DND-41 (cell line): Measurements from ENCODE around the gene COMMD10.
"Not testable (repeated sequence)": the region's sequence is repeated elsewhere in the genome, so short reads cannot be mapped to it uniquely, and the experiment has no call there.

Source experiments
- ATAC-seq: fragments of 200-7000 bp; cut with Tn5 transposase; 3 replicates; pipeline ENCODE4 v1.9.1; 2021; ENCODE audit warnings: low read depth; ENCODE audit not compliant: insufficient read depth
- DNase-seq: peaks from one replicate; pipeline ENCODE4 v3.0.0-alpha.2; 2020
- H2AFZ ChIP-seq: 2 replicates; pipeline ENCODE4 v1.6.0; 2012; ENCODE audit warnings: low read depth, low read length
- H3K27ac ChIP-seq: 2 replicates; pipeline ENCODE4 v1.5.1; 2012; ENCODE audit warnings: low read length, inconsistent platforms
- H3K27me3 ChIP-seq: fragments of 200-600 bp; sonication (generic); 2 replicates; pipeline ENCODE4 v1.6.0; 2012; ENCODE audit warnings: low read length, mild to moderate bottlenecking, inconsistent platforms; ENCODE audit not compliant: insufficient read depth, poor library complexity
- H3K36me3 ChIP-seq: 2 replicates; pipeline ENCODE4 v1.5.1; 2012; ENCODE audit warnings: low read length, inconsistent platforms; ENCODE audit not compliant: insufficient read depth
- H3K4me1 ChIP-seq: 2 replicates; pipeline ENCODE4 v1.5.1; 2012; ENCODE audit warnings: mild to moderate bottlenecking, low read length; ENCODE audit not compliant: insufficient read depth
- H3K4me2 ChIP-seq: 2 replicates; pipeline ENCODE4 v1.6.0; 2012; ENCODE audit warnings: mild to moderate bottlenecking, moderate library complexity, low read length, inconsistent platforms; ENCODE audit not compliant: insufficient read depth
- H3K4me3 ChIP-seq, 2 experiments: fragments of 200-600 bp in 1 of 2; shearing (Covaris generic) in 1 of 2; 2 replicates each; pipeline ENCODE4 v1.5.1; 2012 to 2016; ENCODE audit warnings: inconsistent platforms in 2 of 2, low read length in 2 of 2, mild to moderate bottlenecking in 2 of 2, low read depth in 1 of 2, moderate library complexity in 1 of 2
- H3K79me2 ChIP-seq: 2 replicates; pipeline ENCODE4 v1.6.0; 2012; ENCODE audit warnings: low read length, inconsistent platforms; ENCODE audit not compliant: insufficient read depth
- H3K9ac ChIP-seq: 2 replicates; pipeline ENCODE4 v1.6.0; 2012; ENCODE audit warnings: low read depth, mild to moderate bottlenecking, inconsistent platforms, low read length, moderate library complexity
- H3K9me3 ChIP-seq: 2 replicates; pipeline ENCODE4 v1.5.1; 2012; ENCODE audit warnings: low read length, moderate library complexity, mild to moderate bottlenecking, inconsistent platforms; ENCODE audit not compliant: insufficient read depth, severe bottlenecking
- H4K20me1 ChIP-seq: 2 replicates; pipeline ENCODE4 v1.6.0; 2012; ENCODE audit warnings: low read length; ENCODE audit not compliant: insufficient read depth
- CTCF ChIP-seq: IDR thresholded peaks from 2 replicates; pipeline ENCODE4 v1.5.1; 2012; ENCODE audit warnings: borderline replicate concordance, low read length, moderate library complexity, mild to moderate bottlenecking; ENCODE audit not compliant: poor library complexity, severe bottlenecking; ENCODE audit errors: extremely low read depth
- EZH2 ChIP-seq: IDR thresholded peaks from 3 replicates; pipeline ENCODE4 v1.6.1; 2012; ENCODE audit warnings: borderline replicate concordance, low read depth, mild to moderate bottlenecking, moderate library complexity, low read length, inconsistent platforms; ENCODE audit not compliant: severe bottlenecking

Gene COMMD10

GRCh38 chr5:116084287-116084691, 536 bp upstream of the COMMD10 start:
- H3K4me1 ChIP-seq: peaks cover 28% of the 10 kb centered on the region
- peak overlapping the region; percentile 66 for H2AFZ ChIP-seq
- peak overlapping the region; percentile 54 to 61; a peak in 3 of 4 replicates for H3K4me3 ChIP-seq
- peaks cover 14% of the 10 kb centered on the region for H3K36me3 ChIP-seq
- peak overlapping the region; percentile 86 for H3K4me2 ChIP-seq
- H3K79me2 ChIP-seq: peaks cover 37% of the 10 kb centered on the region
- H4K20me1 ChIP-seq: peaks cover 3% of the 10 kb centered on the region; the same call in 1 of the 2 replicates
- ATAC-seq (peak; percentile 54), DNase-seq (peak; percentile 52)
- TF ChIP-seq EZH2: no peak
- no peak for TF ChIP-seq CTCF
- H3K9me3 ChIP-seq: no peaks in the 10 kb centered on the region
- peak overlapping the region; percentile 91 for H3K27ac ChIP-seq
- H3K27me3 ChIP-seq: no peaks in the 10 kb centered on the region
- peak overlapping the region; percentile 79 for H3K9ac ChIP-seq

GRCh38 chr5:116086309-116086708, 1.5 kb downstream of the COMMD10 start:
- peak overlapping the region in 1 of 2 experiments; percentile 61; a peak in 2 of 4 replicates for H3K4me3 ChIP-seq
- peaks cover 16% of the 10 kb centered on the region for H3K36me3 ChIP-seq
- not testable (repeated sequence) for H3K9ac ChIP-seq, ATAC-seq, H4K20me1 ChIP-seq, H3K9me3 ChIP-seq, H3K27me3 ChIP-seq, DNase-seq
- H3K79me2 ChIP-seq: peaks cover 37% of the 10 kb centered on the region
- 0 out of 2 replicates have a peak overlapping the region, but pooled peaks have one; percentile 91 for H3K27ac ChIP-seq
- peaks cover 28% of the 10 kb centered on the region for H3K4me1 ChIP-seq
- H3K4me2 ChIP-seq: peak overlapping the region; percentile 86
- H2AFZ ChIP-seq: peak overlapping the region; percentile 66; the same call in 1 of the 2 replicates

GRCh38 chr5:116088062-116088461, 3.2 kb downstream of the COMMD10 start:
- Histone ChIP-seq H2AFZ (no peak overlapping the region), H3K4me2 (no peak overlapping the region), H3K9me3 (no peaks in the 10 kb centered on the region), H3K27ac (no peak overlapping the region), H4K20me1 (no peaks in the 10 kb centered on the region), H3K79me2 (peaks cover 37% of the 10 kb centered on the region), H3K4me1 (peaks cover 28% of the 10 kb centered on the region), H3K36me3 (peaks cover 29% of the 10 kb centered on the region), H3K27me3 (no peaks in the 10 kb centered on the region), H3K9ac (no peak overlapping the region), H3K4me3 (no peak overlapping the region)
- DNase-seq: no peak
- TF ChIP-seq CTCF (no peak), EZH2 (no peak)
- no peak for ATAC-seq

- H2AFZ ChIP-seq: no peak overlapping the region
- no peaks in the 10 kb centered on the region for H3K9me3 ChIP-seq
- H3K4me3 ChIP-seq: no peak overlapping the region
- no peak for ATAC-seq
- H3K79me2 ChIP-seq: peaks cover 22% of the 10 kb centered on the region
- no peak for DNase-seq
- no peaks in the 10 kb centered on the region for H4K20me1 ChIP-seq
- H3K9ac ChIP-seq: no peak overlapping the region
- H3K4me1 ChIP-seq: peaks cover 19% of the 10 kb centered on the region
- TF ChIP-seq CTCF (no peak), EZH2 (no peak)
- no peaks in the 10 kb centered on the region for H3K27me3 ChIP-seq
- H3K27ac ChIP-seq: no peak overlapping the region
- no peak overlapping the region for H3K4me2 ChIP-seq
- H3K36me3 ChIP-seq: peaks cover 51% of the 10 kb centered on the region
Observed at GRCh38 chr5:116090302-116090701, 5.5 kb downstream of the COMMD10 start.
